HepG2 (cell line): ENCODE data around the gene SLC6A6. TPM values are rescaled to one million over a fixed set of nuclear protein-coding genes. Genes with fewer than 3 reads are reported as not detected.

Experiments used
- ADNP ChIP-seq: sonication (generic); formaldehyde crosslinking; IDR thresholded peaks from 2 replicates; pipeline ENCODE4 v1.4.0; 2020; ENCODE audit warnings: missing genetic modification reagents
- ARID2 ChIP-seq: sonication (generic); formaldehyde crosslinking; IDR thresholded peaks from 2 replicates; pipeline ENCODE4 v1.8.1; 2022; ENCODE audit warnings: mild to moderate bottlenecking, missing genetic modification reagents, borderline replicate concordance
- EED ChIP-seq: sonication (generic); formaldehyde crosslinking; IDR thresholded peaks from 2 replicates; pipeline ENCODE4 v1.5.0; 2020; ENCODE audit warnings: mild to moderate bottlenecking, missing genetic modification reagents
- HIC2 ChIP-seq: sonication (generic); formaldehyde crosslinking; IDR thresholded peaks from 2 replicates; pipeline ENCODE4 v1.9.0; 2022; ENCODE audit warnings: low read depth, missing genetic modification reagents
- HNRNPK ChIP-seq: fragments of 200-400 bp; formaldehyde crosslinking; IDR thresholded peaks from 2 replicates; pipeline ENCODE4 v1.6.1; 2018; ENCODE audit warnings: low read length, low read depth, moderate library complexity, mild to moderate bottlenecking; ENCODE audit not compliant: poor library complexity, severe bottlenecking
- HNRNPUL1 ChIP-seq: fragments of 200-400 bp; formaldehyde crosslinking; IDR thresholded peaks from 2 replicates; pipeline ENCODE4 v1.6.1; 2017; ENCODE audit warnings: low read depth, mild to moderate bottlenecking, low read length, moderate library complexity
- HOMEZ ChIP-seq: IDR thresholded peaks from 2 replicates; pipeline ENCODE4 v1.6.1; 2016; ENCODE audit warnings: low read depth
- MAX ChIP-seq: IDR thresholded peaks from 2 replicates; pipeline ENCODE4 v1.6.1; 2012; ENCODE audit warnings: inconsistent platforms
- MEIS2 ChIP-seq: sonication (generic); formaldehyde crosslinking; IDR thresholded peaks from 2 replicates; pipeline ENCODE4 v1.9.0; 2021; ENCODE audit warnings: mild to moderate bottlenecking, missing genetic modification reagents
- MTF1 ChIP-seq: sonication (generic); formaldehyde crosslinking; IDR thresholded peaks from 2 replicates; pipeline ENCODE4 v1.5.0; 2020; ENCODE audit warnings: missing genetic modification reagents
- REPIN1 ChIP-seq: sonication (generic); formaldehyde crosslinking; IDR thresholded peaks from 2 replicates; pipeline ENCODE4 v1.8.0; 2022; ENCODE audit warnings: missing genetic modification reagents, low read depth, mild to moderate bottlenecking, borderline replicate concordance
- RFXANK ChIP-seq: IDR thresholded peaks from 2 replicates; pipeline ENCODE4 v1.6.1; 2016
- SAFB2 ChIP-seq: sonication (generic); formaldehyde crosslinking; IDR thresholded peaks from 2 replicates; pipeline ENCODE4 v1.5.1; 2020; ENCODE audit warnings: missing genetic modification reagents, low read depth, mild to moderate bottlenecking, borderline replicate concordance
- SP1 ChIP-seq, 2 experiments: fragments of 450-650 bp in 1 of 2; sonication (generic) in 1 of 2; formaldehyde crosslinking in 1 of 2; IDR thresholded peaks; 2 replicates each; pipeline versions ENCODE4 v1.4.0 to v1.6.1; 2016 to 2020; ENCODE audit warnings: missing genetic modification reagents in 1 of 2
- TRAFD1 ChIP-seq: sonication (generic); formaldehyde crosslinking; IDR thresholded peaks from 2 replicates; pipeline ENCODE4 v1.5.1; 2020; ENCODE audit warnings: missing genetic modification reagents, mild to moderate bottlenecking, borderline replicate concordance
- XRCC5 ChIP-seq: fragments of 200-400 bp; formaldehyde crosslinking; optimal IDR thresholded peaks from 2 replicates; pipeline ENCODE3; 2017; ENCODE audit warnings: mild to moderate bottlenecking, low read length
- ZBTB20 ChIP-seq: sonication (generic); formaldehyde crosslinking; IDR thresholded peaks from 2 replicates; pipeline ENCODE4 v1.8.1; 2023; ENCODE audit warnings: missing genetic modification reagents, low read depth, mild to moderate bottlenecking, borderline replicate concordance
- ZFP41 ChIP-seq: sonication (generic); formaldehyde crosslinking; IDR thresholded peaks from 2 replicates; pipeline ENCODE4 v1.4.0; 2020; ENCODE audit warnings: mild to moderate bottlenecking, missing genetic modification reagents, borderline replicate concordance
- ZFP91 ChIP-seq: sonication (generic); formaldehyde crosslinking; IDR thresholded peaks from 2 replicates; pipeline ENCODE4 v1.9.0; 2022; ENCODE audit warnings: missing genetic modification reagents, mild to moderate bottlenecking, borderline replicate concordance
- ZNF138 ChIP-seq: sonication (generic); formaldehyde crosslinking; IDR thresholded peaks from 2 replicates; pipeline ENCODE4 v1.5.0; 2020; ENCODE audit warnings: mild to moderate bottlenecking, low read depth, missing genetic modification reagents
- ZNF619 ChIP-seq: sonication (generic); formaldehyde crosslinking; IDR thresholded peaks from 2 replicates; pipeline ENCODE4 v1.4.0; 2020; ENCODE audit warnings: mild to moderate bottlenecking, missing genetic modification reagents
- ZNF816 ChIP-seq: sonication (generic); formaldehyde crosslinking; IDR thresholded peaks from 2 replicates; pipeline ENCODE4 v1.8.0; 2022; ENCODE audit warnings: missing genetic modification reagents, mild to moderate bottlenecking, borderline replicate concordance
- polyA plus RNA-seq, 8 experiments: library from polyadenylated mRNA; depleted of rRNA in 3 of 8; stranded (reverse) in 7 of 8; unstranded in 1 of 8; fragments of >200 nt; fragmentation: Illumina TruSeq in 4 of 8; extraction: Trizol in 4 of 8; gene quantifications; 2 replicates each; pipeline versions ENCODE4 v1.2.1 to v1.2.3, GENCODE V29; 2011 to 2016; ENCODE audit warnings: low read depth in 4 of 8, missing spikeins in 1 of 8, mixed read lengths in 1 of 8; ENCODE audit not compliant: insufficient read depth in 1 of 8
- total RNA-seq, 5 experiments: library from RNA; depleted of rRNA; stranded (reverse); fragments of >200 nt; fragmentation: Illumina TruSeq; extraction: Trizol; gene quantifications; 2 replicates each; pipeline ENCODE4 v1.2.3, GENCODE V29; 2016; ENCODE audit warnings: low read depth in 1 of 5

SLC6A6 gene
- total and polyA plus RNA-seq, 2 of the 13 experiments (the other 11 are each of a cell fraction or from before 2014, with no cell fraction given): 14.1 to 20.7 TPM

GRCh38 chr3:14418296-14419250 lies 16.2 kb downstream of the SLC6A6 start (continued):
- TF ChIP-seq SAFB2 (CRISPR knock-in tag) (no peak), ZNF619 (CRISPR knock-in tag) (no peak), ZNF816 (CRISPR knock-in tag) (no peak), TRAFD1 (CRISPR knock-in tag) (no peak), EED (CRISPR knock-in tag) (no peak), MTF1 (CRISPR knock-in tag) (no peak), HNRNPUL1 (no peak), HOMEZ (CRISPR knock-in tag) (0 out of 2 replicates have a peak, but pooled peaks have one; percentile 20), REPIN1 (CRISPR knock-in tag) (no peak), XRCC5 (peak; percentile 84), SP1 (IDR thresholded peaks at IDR 0.05) (no peak), SP1 (CRISPR knock-in tag; IDR thresholded peaks at IDR 0.05) (no peak), HIC2 (CRISPR knock-in tag) (no peak), ZFP91 (CRISPR knock-in tag) (no peak), ZBTB20 (no peak), MAX (peak; percentile 44; the same call in 1 of the 2 replicates), HNRNPK (no peak), ARID2 (CRISPR knock-in tag) (no peak), MEIS2 (no peak), ADNP (no peak), RFXANK (CRISPR knock-in tag) (no peak), ZFP41 (CRISPR knock-in tag) (no peak), ZNF138 (CRISPR knock-in tag) (no peak)
